Prostate gland (tissue), 2 donors: Measurements from ENCODE around the gene ITSN1. TPM values are rescaled to one million over a fixed set of nuclear protein-coding genes. Genes with fewer than 3 reads are reported as not detected.
"Not testable (repeated sequence)": the region's sequence is repeated elsewhere in the genome, so short reads cannot be mapped to it uniquely, and the experiment has no call there.

Experiments
- DNase-seq: peaks from one replicate; pipeline ENCODE4 v3.0.0-alpha.2; 2019; ENCODE audit warnings: low spot score
- H3K27ac ChIP-seq, 2 donors: fragments of 200-600 bp; sonication (generic); 2 replicates each; pipeline ENCODE4 v1.5.1; 2017 to 2019
- H3K27me3 ChIP-seq: fragments of 200-600 bp; sonication (generic); replicated peaks from 2 replicates; pipeline ENCODE4 v1.5.1; 2019; ENCODE audit not compliant: insufficient read depth
- H3K36me3 ChIP-seq, 2 donors: fragments of 200-600 bp; sonication (generic); 1 replicate in 1 of 2; 2 replicates in 1 of 2; pipeline versions ENCODE4 v1.5.1 to v1.8.1; 2017 to 2019
- H3K4me1 ChIP-seq: fragments of 200-600 bp; sonication (generic); replicated peaks from 2 replicates; pipeline ENCODE4 v1.5.1; 2019
- H3K4me3 ChIP-seq, 2 donors: fragments of 200-600 bp; sonication (generic); 2 replicates each; pipeline ENCODE4 v1.5.1; 2017 to 2019
- H3K9me3 ChIP-seq: fragments of 200-600 bp; sonication (generic); 2 replicates; pipeline ENCODE4 v1.5.1; 2017
- POLR2A ChIP-seq: fragments of 450-650 bp; IDR thresholded peaks from one replicate; pipeline ENCODE4 v1.6.1; 2016; ENCODE audit warnings: antibody characterized with exemption, mild to moderate bottlenecking
- POLR2AphosphoS5 ChIP-seq: sonication (generic); formaldehyde crosslinking; IDR thresholded peaks from one replicate; pipeline ENCODE4 v1.6.1; 2017; ENCODE audit warnings: antibody characterized with exemption
- WGBS: methylation state at CpG from one replicate; pipeline ENCODE4 v1.1.5; 2018; 5-methylcytosine and 5-hydroxymethylcytosine counted together
- intact Hi-C: fragments of 100-400 bp; cut with DNase I; formaldehyde crosslinking; loops from one replicate; pipeline ENCODE4 v1.14.2; 2022
- total RNA-seq, 2 donors: library from RNA; depleted of rRNA; stranded (reverse); fragments of >200 nt; gene quantifications; one replicate each; pipeline ENCODE4 v1.1.0, GENCODE V29; 2016
- TF ChIP-seq, protein P1 (sequence below), 4 experiments: fragments of 200-600 bp in 2 of 4; fragments of 450-650 bp in 2 of 4; sonication (generic) in 2 of 4; IDR thresholded peaks; 1 replicate in 3 of 4; 2 replicates in 1 of 4; pipeline ENCODE4 v1.5.1; 2016 to 2019; ENCODE audit warnings: antibody characterized with exemption in 4 of 4, mild to moderate bottlenecking in 2 of 4, moderate library complexity in 2 of 4

Gene ITSN1
- total RNA-seq, 2 donors from 2014 or later, result 14.8 to 44.9 TPM

DNA sequence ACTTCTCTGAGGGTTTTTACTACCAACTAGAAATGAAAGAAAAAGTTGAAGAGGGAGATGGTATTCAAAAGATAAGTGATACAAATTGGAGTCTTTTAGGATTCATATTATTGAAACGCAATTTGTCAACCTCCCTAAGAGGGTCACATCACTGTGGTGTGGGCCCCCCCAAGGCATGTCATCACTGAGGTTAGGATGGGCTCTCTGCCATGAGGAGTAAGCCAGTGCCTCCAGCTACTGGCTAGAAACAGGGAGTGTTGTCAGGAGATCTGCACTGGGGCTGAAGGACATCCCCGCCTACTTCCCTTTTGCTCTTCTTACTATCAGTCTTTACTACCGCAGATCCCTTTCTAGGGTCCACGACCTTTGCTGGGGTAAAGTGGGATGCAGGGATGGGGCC, 25.9 kb downstream of the ITSN1 start:
- WGBS, result 52% methylated on average over 4 of the region's 4 CpGs
- Histone ChIP-seq H3K27me3 (no peaks in the 10 kb centered on the region), H3K27ac (no peak overlapping the region), H3K36me3 (no peaks in the 10 kb centered on the region), H3K4me1 (no peaks in the 10 kb centered on the region), H3K9me3 (no peaks in the 10 kb centered on the region), H3K4me3 (no peak overlapping the region)
- intact Hi-C loops, result no loop called here
- DNase-seq, result no peak
- TF ChIP-seq, protein P1, sequence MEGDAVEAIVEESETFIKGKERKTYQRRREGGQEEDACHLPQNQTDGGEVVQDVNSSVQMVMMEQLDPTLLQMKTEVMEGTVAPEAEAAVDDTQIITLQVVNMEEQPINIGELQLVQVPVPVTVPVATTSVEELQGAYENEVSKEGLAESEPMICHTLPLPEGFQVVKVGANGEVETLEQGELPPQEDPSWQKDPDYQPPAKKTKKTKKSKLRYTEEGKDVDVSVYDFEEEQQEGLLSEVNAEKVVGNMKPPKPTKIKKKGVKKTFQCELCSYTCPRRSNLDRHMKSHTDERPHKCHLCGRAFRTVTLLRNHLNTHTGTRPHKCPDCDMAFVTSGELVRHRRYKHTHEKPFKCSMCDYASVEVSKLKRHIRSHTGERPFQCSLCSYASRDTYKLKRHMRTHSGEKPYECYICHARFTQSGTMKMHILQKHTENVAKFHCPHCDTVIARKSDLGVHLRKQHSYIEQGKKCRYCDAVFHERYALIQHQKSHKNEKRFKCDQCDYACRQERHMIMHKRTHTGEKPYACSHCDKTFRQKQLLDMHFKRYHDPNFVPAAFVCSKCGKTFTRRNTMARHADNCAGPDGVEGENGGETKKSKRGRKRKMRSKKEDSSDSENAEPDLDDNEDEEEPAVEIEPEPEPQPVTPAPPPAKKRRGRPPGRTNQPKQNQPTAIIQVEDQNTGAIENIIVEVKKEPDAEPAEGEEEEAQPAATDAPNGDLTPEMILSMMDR (IDR thresholded peaks at IDR 0.05), result no peak
- TF ChIP-seq POLR2AphosphoS5 (no peak), POLR2A (no peak)

GRCh38 chr21:33668620-33669019, 26.3 kb downstream of the ITSN1 start:
- Histone ChIP-seq H3K36me3 (no peaks in the 10 kb centered on the region), H3K4me3 (no peak overlapping the region), H3K4me1 (no peaks in the 10 kb centered on the region), H3K27ac (no peak overlapping the region), H3K9me3 (no peaks in the 10 kb centered on the region), H3K27me3 (no peaks in the 10 kb centered on the region)
- TF ChIP-seq POLR2A (no peak), POLR2AphosphoS5 (no peak)
- TF ChIP-seq, protein P1 (IDR thresholded peaks at IDR 0.05), result no peak
- 96% methylated on average over 2 of the region's 2 CpGs for WGBS
- DNase-seq, result no peak
- intact Hi-C loops, result no loop called here

DNA sequence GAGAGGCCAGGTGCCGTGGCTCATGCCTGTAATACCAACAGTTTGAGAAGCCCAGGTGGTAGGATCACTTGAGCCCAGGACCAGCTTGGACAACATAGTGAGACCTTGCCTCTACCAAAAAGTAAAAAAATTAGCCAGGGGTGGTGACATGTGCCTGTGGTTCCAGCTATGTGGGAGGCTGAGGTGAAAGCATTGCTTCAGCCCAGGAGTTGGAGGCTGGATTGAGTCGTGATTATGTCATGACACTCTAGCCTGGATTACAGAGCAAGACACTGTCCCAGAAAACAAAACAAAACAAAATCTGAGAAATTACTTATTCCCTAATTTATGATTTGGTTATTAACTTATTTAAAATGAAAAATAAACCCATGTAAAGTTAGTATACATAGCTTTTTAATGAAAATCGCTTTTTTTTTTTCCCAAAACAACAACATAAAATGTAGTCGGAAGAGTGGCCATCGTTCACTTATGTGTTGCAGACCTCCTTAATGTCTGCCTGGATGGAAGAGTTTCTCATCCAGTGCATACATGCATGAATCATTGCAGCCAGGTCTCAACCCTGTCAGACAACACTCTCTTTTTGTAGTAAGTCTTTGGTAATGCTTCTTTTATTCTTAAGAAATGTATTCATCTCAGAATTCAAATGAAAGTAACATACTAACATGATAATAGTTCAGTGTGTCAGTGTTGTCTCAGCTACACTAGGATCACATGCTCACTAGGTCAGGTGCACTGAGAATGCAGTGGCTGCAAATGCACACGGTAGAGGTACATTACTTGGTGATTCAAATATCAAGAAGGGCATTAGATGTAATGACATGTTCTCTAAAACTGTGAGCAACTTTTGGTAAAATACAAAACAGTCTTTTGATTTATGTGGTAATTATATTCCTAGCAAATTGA, 28.0 kb downstream of the ITSN1 start:
- DNase-seq, result no peak
- WGBS, result 94% methylated on average over 6 of the region's 6 CpGs

DNA sequence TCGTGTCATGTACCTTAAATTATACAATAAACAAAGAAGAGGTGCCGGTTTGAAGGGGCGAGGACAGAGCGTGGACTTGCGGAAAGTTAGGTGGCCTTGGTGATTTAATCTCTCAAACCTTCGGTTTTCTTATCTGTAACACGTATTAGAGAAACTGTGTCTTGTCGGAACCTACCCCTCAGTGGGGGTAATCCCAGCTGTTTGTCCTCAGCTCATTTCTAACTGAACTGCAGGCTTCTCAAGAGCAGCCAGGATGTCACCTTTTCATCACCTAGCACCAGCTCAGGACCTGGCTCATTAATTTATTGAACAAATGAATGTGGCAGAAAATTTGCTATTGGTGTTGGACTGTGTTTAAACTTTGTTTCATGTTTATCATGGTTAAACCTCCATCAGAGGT, 31.2 kb downstream of the ITSN1 start:
- intact Hi-C loops, result no loop called here
- WGBS, result 86% methylated on average over 8 of the region's 8 CpGs
- TF ChIP-seq POLR2A, result no peak
- TF ChIP-seq POLR2AphosphoS5, result no peak
- TF ChIP-seq, protein P1 (IDR thresholded peaks at IDR 0.05), result no peak
- Histone ChIP-seq H3K27ac (no peak overlapping the region), H3K9me3 (no peaks in the 10 kb centered on the region), H3K4me3 (no peak overlapping the region), H3K36me3 (no peaks in the 10 kb centered on the region), H3K27me3 (no peaks in the 10 kb centered on the region), H3K4me1 (no peaks in the 10 kb centered on the region)
- DNase-seq, result no peak

More for the DNA sequence above, 28.0 kb downstream of the ITSN1 start:
- no peak for TF ChIP-seq POLR2A
- TF ChIP-seq, protein P1 (IDR thresholded peaks at IDR 0.05), result no peak
- no peak for TF ChIP-seq POLR2AphosphoS5
- Histone ChIP-seq H3K9me3 (no peaks in the 10 kb centered on the region), H3K27ac (no peak overlapping the region), H3K36me3 (no peaks in the 10 kb centered on the region), H3K4me3 (no peak overlapping the region), H3K4me1 (no peaks in the 10 kb centered on the region), H3K27me3 (no peaks in the 10 kb centered on the region)
- intact Hi-C loops, result no loop called here

- TF ChIP-seq POLR2A, result no peak
- no peak for TF ChIP-seq POLR2AphosphoS5
- TF ChIP-seq, protein P1 (IDR thresholded peaks at IDR 0.05), result no peak
- Histone ChIP-seq H3K9me3 (no peaks in the 10 kb centered on the region), H3K4me3 (no peak overlapping the region), H3K4me1 (no peaks in the 10 kb centered on the region), H3K36me3 (no peaks in the 10 kb centered on the region), H3K27ac (no peak overlapping the region), H3K27me3 (no peaks in the 10 kb centered on the region)
- WGBS, result 30% methylated on average over 1 of the region's 1 CpG
- intact Hi-C loops, result no loop called here
- DNase-seq, result no peak
Observed at GRCh38 chr21:33674226-33674625, 31.9 kb downstream of the ITSN1 start.

DNA sequence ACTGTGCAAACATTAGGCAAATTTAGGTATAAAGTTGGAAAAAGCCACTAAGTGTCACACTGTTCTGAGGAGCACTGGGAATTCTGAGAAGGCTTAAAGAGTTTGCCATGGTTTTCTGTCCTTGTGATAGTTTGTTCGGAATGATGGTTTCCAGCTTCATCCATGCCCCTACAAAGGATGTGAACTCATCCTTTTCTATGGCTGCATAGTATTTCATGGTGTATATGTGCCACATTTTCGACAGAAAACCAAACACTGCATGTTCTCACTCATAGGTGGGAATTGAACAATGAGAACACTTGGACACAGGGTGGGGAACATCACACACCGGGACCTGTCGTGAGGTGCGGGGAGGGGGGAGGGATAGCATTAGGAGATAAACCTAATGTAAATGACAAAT, 34.4 kb downstream of the ITSN1 start:
- H3K4me3 ChIP-seq, H3K36me3 ChIP-seq, DNase-seq, H3K27me3 ChIP-seq, H3K4me1 ChIP-seq, H3K9me3 ChIP-seq, H3K27ac ChIP-seq, intact Hi-C loops: not testable (repeated sequence)
- 97% methylated on average over 5 of the region's 5 CpGs for WGBS
